Activated CD8-positive, alpha-beta memory T cell treated with anti-CD3 and anti-CD28 coated beads, Interleukin-2, amount 50 U/mL, for 1 hour (primary cell): ENCODE results near the gene IMP3.

Experiments used
- DNase-seq: peaks from one replicate; pipeline ENCODE4 v3.0.0-alpha.2; 2020; ENCODE audit errors: extremely low read depth

Gene IMP3

GRCh38 chr15:75620841-75621391 lies 19.1 kb downstream of the IMP3 start:
- no peak for DNase-seq

- no peak for DNase-seq
These were observed 19.8 kb downstream of the IMP3 start for GRCh38 chr15:75620058-75620820.

DNA sequence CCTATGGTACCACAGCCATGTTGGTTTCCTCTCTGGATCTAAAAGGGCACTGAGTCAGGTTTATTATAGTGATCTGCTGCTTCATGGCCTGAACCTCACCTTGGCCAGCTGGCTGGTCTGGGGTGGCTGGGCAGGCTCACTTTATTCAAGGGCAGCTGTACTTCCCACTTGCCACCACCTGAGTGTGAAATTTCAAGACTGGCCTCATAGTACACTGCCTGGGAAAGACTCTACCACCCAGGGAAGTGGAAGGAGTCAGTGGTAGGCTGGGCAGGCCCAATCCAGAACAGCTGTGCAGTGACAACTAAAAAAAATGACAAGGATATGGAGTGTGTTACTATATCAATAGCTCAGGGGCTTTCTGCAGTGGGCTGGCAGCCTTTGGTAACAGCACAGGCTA lies 23.3 kb downstream of the IMP3 start:
- no peak for DNase-seq

- no peak for DNase-seq
These were observed 33.0 kb downstream of the IMP3 start for GRCh38 chr15:75606711-75607699.

- no peak for DNase-seq
These were observed 34.0 kb downstream of the IMP3 start for GRCh38 chr15:75606026-75606425.

DNA sequence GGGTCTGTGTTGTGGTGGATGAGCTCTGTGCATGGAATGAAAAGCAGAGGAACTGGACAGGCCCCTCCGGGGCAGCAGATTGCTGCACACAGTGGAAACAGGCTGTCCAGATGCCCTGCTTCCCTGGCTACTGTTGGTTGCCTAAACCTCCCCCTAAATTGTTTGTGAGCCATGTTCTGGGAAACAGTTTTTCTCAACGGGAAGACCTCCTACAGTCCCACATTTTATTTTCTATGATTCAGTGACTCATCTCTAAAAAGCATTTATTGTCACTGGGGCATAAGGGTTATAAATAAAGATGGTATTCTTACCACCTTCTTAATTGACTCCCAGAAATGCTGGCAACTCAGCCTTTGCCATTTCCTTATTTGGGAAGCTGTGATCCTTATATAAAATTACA lies 40.6 kb downstream of the IMP3 start:
- DNase-seq = no peak

GRCh38 chr15:75598361-75598760 lies 41.7 kb downstream of the IMP3 start:
- DNase-seq = no peak

DNA sequence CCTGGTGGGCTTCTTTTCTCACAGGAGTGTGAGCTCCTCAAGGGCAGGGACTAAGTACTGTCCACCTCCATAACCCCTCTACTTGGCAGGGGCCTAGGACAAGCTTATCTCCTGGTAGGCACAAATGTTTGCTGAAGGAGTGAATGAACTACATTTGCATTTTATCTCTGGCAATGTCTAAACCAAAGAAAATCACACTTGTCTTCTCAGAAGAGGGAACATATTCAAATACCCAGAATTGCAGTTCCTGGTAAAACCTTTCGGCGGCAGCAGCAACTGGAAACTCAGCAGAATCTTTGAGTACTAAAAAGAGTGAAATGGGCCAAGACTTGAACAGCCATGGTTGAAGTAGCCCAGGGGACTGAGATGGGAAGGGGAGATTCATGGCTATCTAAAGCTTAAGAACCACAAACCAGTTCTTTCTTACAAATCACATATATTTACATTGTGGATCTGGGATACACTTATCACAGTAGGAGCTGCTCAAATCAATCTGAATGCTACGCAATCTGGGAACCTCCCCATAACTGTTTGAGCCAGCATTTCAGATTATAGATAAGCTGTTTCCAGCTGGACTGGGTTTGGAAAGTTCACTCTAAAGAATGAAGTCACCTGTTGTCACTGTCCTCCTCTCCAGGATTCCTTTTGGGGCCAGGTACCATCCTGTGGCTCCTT lies 42.2 kb downstream of the IMP3 start:
- no peak for DNase-seq

DNA sequence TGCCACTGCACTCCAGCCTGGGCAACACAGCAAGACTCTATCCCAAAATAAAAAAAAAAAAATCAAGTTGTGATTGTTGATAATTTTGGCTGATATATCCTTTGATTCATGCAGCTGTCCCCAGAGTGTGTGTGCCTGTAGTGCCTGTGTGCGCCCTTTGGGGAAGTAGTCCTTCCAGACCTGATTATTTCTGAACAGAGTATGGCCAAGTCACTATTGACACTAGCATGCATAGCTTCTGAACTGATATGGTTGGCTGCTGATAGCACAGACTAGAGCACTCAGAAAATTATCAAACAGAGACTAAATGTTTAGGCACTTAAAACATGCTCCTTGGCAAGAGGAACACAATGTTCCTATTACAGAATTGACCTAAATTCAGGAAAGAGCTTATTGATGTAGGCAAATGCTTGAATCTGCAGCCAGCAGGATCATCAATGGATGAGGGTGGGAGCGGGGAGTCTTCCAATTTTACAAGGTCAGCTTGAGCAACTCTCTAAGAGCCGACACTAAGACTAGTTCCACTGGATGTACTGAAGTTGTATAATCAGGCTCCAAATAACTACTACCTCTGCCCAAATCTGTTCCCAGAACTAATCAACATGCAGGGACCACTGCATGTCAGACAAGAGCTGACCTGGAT lies 43.2 kb downstream of the IMP3 start:
- DNase-seq = no peak

GRCh38 chr15:75594276-75594675 lies 45.7 kb downstream of the IMP3 start:
- no peak for DNase-seq

GRCh38 chr15:75591655-75592364 lies 48.2 kb downstream of the IMP3 start:
- no peak for DNase-seq

GRCh38 chr15:75590239-75590638 lies 49.8 kb downstream of the IMP3 start:
- DNase-seq = no peak
